Neuron (in vitro differentiated cells): ENCODE measurements around the gene PPP6R1.
"Not testable (repeated sequence)": the region's sequence is repeated elsewhere in the genome, so short reads cannot be mapped to it uniquely, and the experiment has no call there.

ENCODE experiments used
- H2AFZ ChIP-seq: one replicate; pipeline ENCODE4 v1.6.1; 2013; ENCODE audit warnings: low read depth, mild to moderate bottlenecking, inconsistent platforms, low read length, moderate library complexity
- H3K27me3 ChIP-seq: one replicate; pipeline ENCODE4 v1.6.1; 2013; ENCODE audit warnings: low read length; ENCODE audit not compliant: insufficient read depth
- H3K36me3 ChIP-seq: one replicate; pipeline ENCODE4 v1.6.1; 2013; ENCODE audit warnings: low read length; ENCODE audit not compliant: insufficient read depth
- H3K4me1 ChIP-seq: one replicate; pipeline ENCODE4 v1.6.1; 2013; ENCODE audit warnings: low read length; ENCODE audit not compliant: insufficient read depth
- H3K4me3 ChIP-seq: 2 replicates; pipeline ENCODE4 v1.5.1; 2013; ENCODE audit warnings: mild to moderate bottlenecking, low read length, moderate library complexity
- H3K9me3 ChIP-seq: one replicate; pipeline ENCODE4 v1.6.1; 2013; ENCODE audit warnings: low read length

PPP6R1 gene

DNA sequence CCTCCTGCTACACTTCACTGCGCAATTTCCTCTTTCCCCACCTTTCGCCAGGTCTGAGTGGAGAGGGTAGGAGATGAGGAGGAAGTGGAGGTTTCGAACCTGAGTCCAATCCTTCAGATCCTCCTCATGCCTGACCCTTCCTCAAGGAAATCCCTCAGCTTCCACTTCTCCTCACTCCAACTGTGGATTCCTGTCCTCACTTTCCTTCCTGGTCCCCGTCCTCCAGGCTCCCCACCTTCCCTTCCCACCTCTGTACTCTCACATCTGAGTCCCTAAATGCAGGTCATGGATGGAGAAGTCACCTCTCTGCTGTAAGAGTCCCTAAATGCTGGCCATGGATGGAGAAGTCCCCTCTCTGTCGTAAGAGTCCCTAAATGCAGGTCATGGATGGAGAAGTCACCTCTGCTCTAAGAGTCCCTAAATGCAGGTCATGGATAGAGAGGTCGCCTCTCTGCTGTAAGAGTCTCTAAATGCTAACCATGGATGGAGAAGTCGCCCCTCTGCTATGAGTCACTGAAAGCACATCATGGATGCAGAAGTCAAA is 33.3 kb downstream of the PPP6R1 start:
- H2AFZ ChIP-seq: no peak overlapping the region
- H3K27me3 ChIP-seq: no peaks in the 10 kb centered on the region
- H3K4me1 ChIP-seq: no peaks in the 10 kb centered on the region
- no peaks in the 10 kb centered on the region for H3K9me3 ChIP-seq
- H3K36me3 ChIP-seq: peaks cover 25% of the 10 kb centered on the region
- no peak overlapping the region for H3K4me3 ChIP-seq

- H3K4me1 ChIP-seq, H3K4me3 ChIP-seq, H2AFZ ChIP-seq, H3K9me3 ChIP-seq, H3K27me3 ChIP-seq: not testable (repeated sequence)
- H3K36me3 ChIP-seq: peaks cover 24% of the 10 kb centered on the region
These were observed 34.0 kb downstream of the PPP6R1 start for GRCh38 chr19:55224679-55225414.

DNA sequence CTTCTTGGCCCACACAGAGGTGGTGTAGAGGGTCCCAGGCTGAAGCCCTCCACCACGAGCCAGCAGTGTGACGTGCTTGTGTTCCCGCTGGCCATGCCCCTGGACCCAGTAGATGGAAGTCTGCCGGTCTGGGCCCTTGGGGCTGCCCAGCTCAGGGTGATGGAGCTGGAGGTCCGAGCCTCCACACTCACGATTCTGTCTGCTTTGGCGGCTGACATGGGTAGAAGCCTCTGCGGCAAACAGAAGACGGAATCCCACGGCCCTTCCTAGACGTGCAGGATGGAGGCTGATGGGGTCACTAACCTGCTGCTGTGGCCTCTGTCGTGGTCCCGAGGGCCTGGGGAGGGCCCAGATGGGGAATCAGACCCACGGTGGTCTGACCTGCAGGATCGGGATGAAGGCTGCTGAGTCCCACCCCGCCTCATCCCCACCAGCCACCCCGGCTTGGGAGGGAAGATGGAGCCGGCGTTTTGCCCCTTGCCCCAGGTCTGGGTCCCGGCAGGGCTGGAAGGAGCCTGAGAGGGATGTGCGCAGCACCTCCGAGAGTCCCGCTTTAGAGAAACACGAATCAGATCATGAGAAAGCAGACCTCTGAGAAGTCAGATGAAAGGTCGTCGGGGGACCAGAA is 34.7 kb downstream of the PPP6R1 start:
- H3K4me3 ChIP-seq: no peak overlapping the region
- no peaks in the 10 kb centered on the region for H3K4me1 ChIP-seq
- H3K36me3 ChIP-seq: peaks cover 18% of the 10 kb centered on the region
- H3K9me3 ChIP-seq: peaks cover 4% of the 10 kb centered on the region
- no peak overlapping the region for H2AFZ ChIP-seq
- no peaks in the 10 kb centered on the region for H3K27me3 ChIP-seq

DNA sequence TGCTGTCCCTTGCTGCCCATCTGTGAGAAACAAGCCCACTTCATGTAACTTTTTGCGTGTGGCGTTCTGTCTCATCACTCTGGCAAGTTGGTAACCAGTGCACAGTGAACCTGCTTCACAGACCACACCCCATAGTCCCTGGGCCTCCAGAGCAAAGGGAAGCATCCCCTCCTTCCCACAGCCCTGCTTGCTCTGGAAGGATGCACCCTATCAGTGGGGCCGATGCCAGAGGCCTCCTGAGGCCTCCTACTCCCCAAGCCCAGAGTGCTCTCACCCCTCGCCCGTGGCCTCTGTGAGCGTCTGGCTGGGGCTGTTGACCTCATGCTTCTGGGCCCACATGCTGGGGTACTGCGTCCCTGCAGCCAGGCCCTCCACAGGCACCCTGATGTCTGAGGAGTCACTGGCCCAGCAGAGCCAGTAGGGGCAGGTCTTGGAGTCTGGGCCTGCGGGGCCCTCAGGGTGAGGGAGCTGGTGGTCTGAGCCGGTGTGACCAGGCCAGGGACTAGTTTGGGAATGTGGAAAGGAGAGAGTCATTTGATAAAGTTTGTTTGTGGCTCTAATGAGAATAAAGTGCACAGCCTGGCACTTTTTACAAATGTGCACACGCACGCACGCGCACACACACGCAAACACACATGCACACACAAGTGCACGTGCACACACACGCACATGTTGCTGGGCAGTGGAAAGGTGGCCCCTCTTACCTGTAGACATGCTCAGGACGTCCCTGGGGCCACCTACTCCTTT is 35.4 kb downstream of the PPP6R1 start:
- Histone ChIP-seq H3K9me3 (peaks cover 4% of the 10 kb centered on the region), H3K27me3 (no peaks in the 10 kb centered on the region), H2AFZ (no peak overlapping the region), H3K4me1 (no peaks in the 10 kb centered on the region), H3K36me3 (peaks cover 15% of the 10 kb centered on the region), H3K4me3 (no peak overlapping the region)

- Histone ChIP-seq H3K36me3 (no peaks in the 10 kb centered on the region), H3K4me1 (peaks cover 6% of the 10 kb centered on the region), H3K27me3 (no peaks in the 10 kb centered on the region), H3K9me3 (peaks cover 4% of the 10 kb centered on the region), H2AFZ (no peak overlapping the region), H3K4me3 (no peak overlapping the region)
These were observed 38.3 kb downstream of the PPP6R1 start for GRCh38 chr19:55220525-55220924.

DNA sequence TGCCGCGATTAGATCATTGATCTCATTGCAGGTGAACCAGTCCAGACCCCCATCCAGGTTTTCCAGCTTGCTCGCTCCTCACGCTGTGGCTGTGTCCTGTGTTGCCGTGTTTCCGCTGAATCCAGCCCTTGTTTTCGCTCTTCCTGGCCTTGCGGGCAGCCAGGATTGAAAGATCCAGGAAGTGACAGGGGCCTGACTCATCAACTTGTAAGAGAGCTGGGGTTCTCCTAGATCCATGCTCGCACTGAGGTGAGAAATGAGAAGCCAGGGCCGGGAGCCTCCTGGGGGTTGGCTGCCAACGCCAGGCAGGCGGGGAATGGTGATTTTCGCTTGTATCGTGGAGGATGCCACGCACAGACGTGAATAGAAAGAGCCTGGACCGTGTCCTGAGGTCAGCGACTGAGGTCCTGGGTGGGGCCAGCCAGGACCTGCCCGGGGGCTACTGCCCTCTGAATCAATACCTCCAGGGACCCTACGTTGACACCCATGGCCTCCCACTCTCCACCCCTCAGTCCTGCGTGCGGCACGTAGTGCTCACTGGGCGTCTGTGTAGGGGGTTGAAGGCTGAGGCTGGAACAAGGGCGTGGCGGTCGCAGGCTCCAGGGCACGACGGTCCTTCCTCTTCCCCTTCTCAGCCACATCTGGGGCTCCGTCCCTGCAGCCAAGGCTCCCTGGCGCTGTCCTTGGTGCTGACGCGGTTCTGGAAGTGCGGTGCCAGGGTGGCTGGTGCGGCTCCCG is 42.2 kb downstream of the PPP6R1 start:
- H3K9me3 ChIP-seq: peaks cover 9% of the 10 kb centered on the region
- no peaks in the 10 kb centered on the region for H3K36me3 ChIP-seq
- peak overlapping the region; percentile 33 for H2AFZ ChIP-seq
- peaks cover 6% of the 10 kb centered on the region for H3K4me1 ChIP-seq
- no peaks in the 10 kb centered on the region for H3K27me3 ChIP-seq
- H3K4me3 ChIP-seq: peak overlapping the region; percentile 74

GRCh38 chr19:55213547-55213946 is 45.3 kb downstream of the PPP6R1 start:
- Histone ChIP-seq H2AFZ (no peak overlapping the region), H3K36me3 (no peaks in the 10 kb centered on the region), H3K27me3 (no peaks in the 10 kb centered on the region), H3K4me3 (no peak overlapping the region), H3K4me1 (peaks cover 21% of the 10 kb centered on the region), H3K9me3 (peaks cover 5% of the 10 kb centered on the region)

DNA sequence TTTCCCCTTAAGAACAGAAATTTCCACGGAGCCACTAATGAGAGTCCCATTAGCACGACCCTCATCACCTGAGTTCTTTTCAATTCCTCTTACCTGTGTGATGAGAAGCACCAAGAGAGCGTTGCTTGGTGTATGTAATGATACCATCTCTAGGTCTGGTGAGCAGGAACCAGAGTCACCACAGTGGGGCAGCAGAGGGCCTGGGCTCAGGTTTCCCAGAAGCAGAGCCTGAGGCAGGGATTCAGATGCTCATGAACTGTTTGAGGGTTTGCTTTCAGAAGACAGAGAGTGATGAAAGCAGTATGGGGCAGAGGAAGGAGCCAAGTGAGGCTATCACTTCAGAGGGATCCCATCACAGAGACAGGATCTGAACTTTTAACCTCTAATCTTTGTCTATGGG is 46.4 kb downstream of the PPP6R1 start:
- Histone ChIP-seq H2AFZ (no peak overlapping the region), H3K4me1 (peaks cover 21% of the 10 kb centered on the region), H3K9me3 (peaks cover 5% of the 10 kb centered on the region), H3K27me3 (no peaks in the 10 kb centered on the region), H3K36me3 (no peaks in the 10 kb centered on the region), H3K4me3 (no peak overlapping the region)

- Histone ChIP-seq H3K4me1 (peaks cover 24% of the 10 kb centered on the region), H3K4me3 (no peak overlapping the region), H3K9me3 (peaks cover 5% of the 10 kb centered on the region), H2AFZ (no peak overlapping the region), H3K36me3 (no peaks in the 10 kb centered on the region), H3K27me3 (no peaks in the 10 kb centered on the region)
These were observed 48.9 kb downstream of the PPP6R1 start for GRCh38 chr19:55209693-55210472.

DNA sequence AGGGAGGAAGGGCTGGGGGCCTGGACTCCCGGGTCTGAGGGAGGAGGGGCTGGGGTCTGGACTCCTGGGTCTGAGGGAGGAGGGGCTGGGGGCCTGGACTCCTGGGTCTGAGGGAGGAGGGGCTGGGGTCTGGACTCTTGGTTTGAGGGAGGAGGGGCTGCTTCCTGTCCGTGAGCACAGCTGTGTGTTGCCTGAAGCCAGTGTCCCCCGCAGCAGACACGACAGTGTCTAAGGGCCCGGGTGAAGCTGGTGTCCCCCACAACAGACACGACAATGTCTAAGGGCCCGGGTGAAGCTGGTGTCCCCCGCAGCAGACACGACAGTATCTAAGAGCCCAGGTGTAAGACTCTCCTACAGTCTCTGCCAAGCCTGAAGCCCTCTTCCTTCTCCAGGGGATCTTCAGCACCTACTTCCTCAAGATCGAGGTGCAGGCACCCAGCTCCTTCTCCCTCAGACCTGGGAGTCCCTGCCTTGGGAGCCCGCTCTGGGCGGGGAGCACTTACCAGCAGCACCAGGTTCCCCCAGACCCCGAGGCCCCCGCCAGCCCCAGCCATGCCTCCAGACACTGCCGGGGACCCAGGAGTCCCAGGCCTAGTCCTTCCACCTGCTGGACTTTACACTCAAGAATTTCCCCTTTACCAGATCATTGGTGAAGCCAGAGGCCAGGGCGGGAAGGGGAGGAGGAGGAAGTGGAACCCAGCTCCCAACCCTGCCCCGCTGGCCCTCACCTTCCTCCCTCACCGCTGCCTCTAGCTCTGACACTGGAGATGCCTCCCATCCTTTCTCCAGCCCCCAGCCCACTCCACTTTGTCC is 49.7 kb downstream of the PPP6R1 start, which contains the start of gene PTPRH:
TSS of gene PTPRH (minus strand) at position 622 of the 813 bp plus-strand sequence. CDS start at position 554, 68 bp downstream.
- Histone ChIP-seq H2AFZ (no peak within 1 kb of the TSS), H3K36me3 (no peaks in the 10 kb centered on the region), H3K27me3 (no peaks in the 10 kb centered on the region), H3K4me3 (no peak within 1 kb of the TSS), H3K9me3 (peaks cover 5% of the 10 kb centered on the region), H3K4me1 (peaks cover 24% of the 10 kb centered on the region)

DNA sequence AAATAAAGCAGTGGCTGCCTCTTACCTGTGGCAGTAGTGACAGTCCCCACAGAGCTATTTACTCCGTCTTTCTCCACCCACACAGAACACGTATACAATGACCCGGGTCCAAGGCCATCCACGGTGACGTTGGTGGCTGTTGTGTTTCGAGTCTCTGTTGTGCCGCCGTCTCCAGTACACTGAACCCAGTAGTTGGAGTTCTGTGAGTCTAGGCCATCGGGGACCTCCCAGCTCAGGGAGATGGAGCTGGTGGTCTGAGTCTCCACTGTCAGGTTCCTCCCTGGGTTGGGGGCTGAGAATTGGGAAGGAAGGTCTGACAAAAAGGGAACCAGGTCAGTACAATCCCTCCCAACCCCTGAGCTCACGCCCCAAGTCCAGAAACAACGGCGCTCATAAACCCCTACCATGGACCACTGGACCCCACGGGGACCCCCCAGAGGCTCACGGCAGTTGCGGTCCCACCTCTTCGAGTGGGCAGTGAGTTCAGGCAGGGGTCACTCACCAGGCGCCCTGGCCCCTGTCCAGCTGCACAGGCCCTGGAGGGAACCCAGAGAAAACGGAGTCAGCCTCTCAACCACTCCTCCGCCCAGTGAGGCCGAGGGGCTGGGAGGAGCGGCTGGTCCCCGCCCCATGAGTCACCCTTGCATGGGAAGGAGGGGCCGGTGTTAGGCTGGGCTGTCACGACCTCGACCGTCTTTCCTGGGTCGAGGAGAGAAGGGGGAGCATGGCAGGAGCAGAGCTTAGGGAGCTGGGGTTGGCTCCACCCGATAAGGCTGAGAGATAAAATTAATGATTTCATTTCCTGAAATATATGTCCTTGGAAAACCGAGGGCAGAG is 51.9 kb downstream of the PPP6R1 start:
- Histone ChIP-seq H3K9me3 (no peaks in the 10 kb centered on the region), H2AFZ (no peak overlapping the region), H3K36me3 (no peaks in the 10 kb centered on the region), H3K4me1 (peaks cover 24% of the 10 kb centered on the region), H3K4me3 (no peak overlapping the region), H3K27me3 (no peaks in the 10 kb centered on the region)
